HepG2 (cell line): ENCODE results near the gene DNAJA1. TPM values are rescaled to one million over a fixed set of nuclear protein-coding genes. Genes with fewer than 3 reads are reported as not detected.

Experiments
- CHD2 ChIP-seq: IDR thresholded peaks from 2 replicates; pipeline ENCODE4 v1.6.1; 2011; ENCODE audit warnings: low read depth, low read length, improper control_type of control experiment
- HBP1 ChIP-seq: IDR thresholded peaks from 2 replicates; pipeline ENCODE4 v1.6.1; 2016; ENCODE audit warnings: low read depth, control low read depth
- KIAA2018 ChIP-seq: sonication (generic); formaldehyde crosslinking; IDR thresholded peaks from 2 replicates; pipeline ENCODE4 v1.5.0; 2020; ENCODE audit warnings: mild to moderate bottlenecking, missing genetic modification reagents, borderline replicate concordance
- MAX ChIP-seq: IDR thresholded peaks from 2 replicates; pipeline ENCODE4 v1.6.1; 2012; ENCODE audit warnings: inconsistent platforms
- MLX ChIP-seq: IDR thresholded peaks from 2 replicates; pipeline ENCODE4 v1.6.1; 2016
- NR2F1 ChIP-seq, 2 experiments: fragments of 450-650 bp in 1 of 2; formaldehyde crosslinking in 1 of 2; IDR thresholded peaks; 2 replicates each; pipeline versions ENCODE4 v1.5.0 to v1.6.1; 2016 to 2020; ENCODE audit warnings: mild to moderate bottlenecking in 1 of 2, missing compliant biosample characterization in 1 of 2, missing genetic modification reagents in 1 of 2, moderate library complexity in 1 of 2
- SMAD1 ChIP-seq: sonication (generic); formaldehyde crosslinking; IDR thresholded peaks from 2 replicates; pipeline ENCODE4 v1.4.0; 2020; ENCODE audit warnings: missing genetic modification reagents, low read depth, mild to moderate bottlenecking, borderline replicate concordance
- ZBTB39 ChIP-seq: sonication (generic); formaldehyde crosslinking; IDR thresholded peaks from 2 replicates; pipeline ENCODE4 v1.5.0; 2020; ENCODE audit warnings: missing genetic modification reagents
- ZBTB7B ChIP-seq: sonication (generic); formaldehyde crosslinking; IDR thresholded peaks from 2 replicates; pipeline ENCODE4 v1.4.0; 2020; ENCODE audit warnings: missing genetic modification reagents
- ZEB1 ChIP-seq: IDR thresholded peaks from 2 replicates; pipeline ENCODE4 v1.6.1; 2012; ENCODE audit warnings: mild to moderate bottlenecking, low read depth, inconsistent platforms; ENCODE audit not compliant: insufficient replicate concordance
- ZNF598 ChIP-seq: sonication (generic); formaldehyde crosslinking; IDR thresholded peaks from 2 replicates; pipeline ENCODE4 v1.5.1; 2020; ENCODE audit warnings: mild to moderate bottlenecking, missing genetic modification reagents, borderline replicate concordance
- ZNF740 ChIP-seq: sonication (generic); formaldehyde crosslinking; IDR thresholded peaks from 2 replicates; pipeline ENCODE4 v1.4.0; 2020; ENCODE audit warnings: missing genetic modification reagents
- ZNF839 ChIP-seq: sonication (generic); formaldehyde crosslinking; IDR thresholded peaks from 2 replicates; pipeline ENCODE4 v1.4.0; 2020; ENCODE audit warnings: missing genetic modification reagents, mild to moderate bottlenecking, borderline replicate concordance
- ZNF841 ChIP-seq: sonication (generic); formaldehyde crosslinking; IDR thresholded peaks from 2 replicates; pipeline ENCODE4 v1.8.1; 2023; ENCODE audit warnings: missing genetic modification reagents, borderline replicate concordance
- polyA plus RNA-seq, 8 experiments: library from polyadenylated mRNA; depleted of rRNA in 3 of 8; stranded (reverse) in 7 of 8; unstranded in 1 of 8; fragments of >200 nt; fragmentation: Illumina TruSeq in 4 of 8; extraction: Trizol in 4 of 8; gene quantifications; 2 replicates each; pipeline versions ENCODE4 v1.2.1 to v1.2.3, GENCODE V29; 2011 to 2016; ENCODE audit warnings: low read depth in 4 of 8, missing spikeins in 1 of 8, mixed read lengths in 1 of 8; ENCODE audit not compliant: insufficient read depth in 1 of 8
- total RNA-seq, 5 experiments: library from RNA; depleted of rRNA; stranded (reverse); fragments of >200 nt; fragmentation: Illumina TruSeq; extraction: Trizol; gene quantifications; 2 replicates each; pipeline ENCODE4 v1.2.3, GENCODE V29; 2016; ENCODE audit warnings: low read depth in 1 of 5

The DNAJA1 gene
- total and polyA plus RNA-seq, 2 of the 13 experiments (the other 11 are each of a cell fraction or from before 2014, with no cell fraction given) = 95.9 to 306 TPM

GRCh38 chr9:33024966-33025571 lies at the start of gene DNAJA1 (continued):
- TF ChIP-seq KIAA2018 (CRISPR knock-in tag) (peak; percentile 27; the same call in 1 of the 2 replicates), ZNF740 (CRISPR knock-in tag) (peak; percentile 91; the same call in 1 of the 2 replicates), ZBTB7B (no peak), NR2F1 (CRISPR knock-in tag; IDR thresholded peaks at IDR 0.05) (0 out of 4 replicates have a peak, but pooled peaks of 1 of the 2 experiments have one; percentile 1), ZEB1 (no peak), HBP1 (no peak; the same call in 1 of the 2 replicates), ZNF839 (CRISPR knock-in tag) (peak; percentile 93; the same call in 1 of the 2 replicates), ZNF598 (CRISPR knock-in tag) (peak; percentile 67; the same call in 1 of the 2 replicates), MAX (peak; percentile 77), ZNF841 (CRISPR knock-in tag) (peak; percentile 68; the same call in 1 of the 2 replicates), MLX (peak; percentile 39; the same call in 1 of the 2 replicates), SMAD1 (CRISPR knock-in tag) (0 out of 2 replicates have a peak, but pooled peaks have one; percentile 43), ZBTB39 (CRISPR knock-in tag) (peak; percentile 58; the same call in 1 of the 2 replicates), CHD2 (peak; percentile 37; the same call in 1 of the 2 replicates)
